Midbrain (tissue), 1 donor: Measurements from ENCODE around the gene PMAIP1.
"Not testable (repeated sequence)": the region's sequence is repeated elsewhere in the genome, so short reads cannot be mapped to it uniquely, and the experiment has no call there.

Source experiments
- DNase-seq: peaks from one replicate; lab custom pipeline; 2025; lab: John Stamatoyannopoulos, UW

PMAIP1 gene

GRCh38 chr18:59885579-59886163 is 14.1 kb upstream of the PMAIP1 start:
- DNase-seq, result no peak

DNA sequence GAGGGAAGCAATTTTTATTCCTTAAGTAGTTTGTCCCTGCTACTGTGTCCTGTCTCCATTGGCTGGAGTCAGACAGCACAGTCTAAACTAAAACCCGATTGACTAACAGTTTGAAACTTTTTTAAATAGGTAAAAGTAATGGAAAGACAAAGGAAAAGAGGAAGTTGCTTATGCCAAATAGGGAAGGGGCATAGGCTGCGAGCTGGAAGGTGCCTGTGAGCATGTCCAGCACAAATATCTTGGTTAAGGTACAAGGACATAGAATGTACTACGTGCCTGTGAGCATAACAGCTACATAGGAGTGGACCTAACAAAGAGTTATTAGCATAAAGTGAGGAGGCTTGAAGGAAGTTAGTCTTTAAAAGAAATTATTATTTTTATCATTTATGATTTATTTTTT is 13.4 kb upstream of the PMAIP1 start:
- not testable (repeated sequence) for DNase-seq

DNA sequence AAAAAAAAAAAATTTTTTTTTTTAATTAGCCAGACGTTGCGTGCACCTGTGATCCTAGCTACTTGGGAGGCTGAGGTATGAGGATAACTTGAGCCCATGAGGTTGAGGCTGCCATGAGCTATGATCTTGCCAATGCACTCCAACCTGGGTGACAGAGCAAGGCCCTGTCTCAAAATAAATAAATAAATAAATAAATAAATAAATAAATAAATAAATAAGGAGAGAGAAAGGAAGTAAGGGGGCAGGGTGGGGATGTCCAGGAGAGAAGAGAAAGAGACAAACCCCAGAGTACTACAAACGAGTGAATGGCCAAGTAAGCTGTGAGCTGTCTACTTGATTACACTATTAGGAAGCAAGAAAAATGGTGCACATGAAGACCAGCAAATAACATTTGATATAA is 7.7 kb upstream of the PMAIP1 start:
- no peak for DNase-seq

- DNase-seq, result no peak
Measured at GRCh38 chr18:59893971-59894370, 5.8 kb upstream of the PMAIP1 start.

DNA sequence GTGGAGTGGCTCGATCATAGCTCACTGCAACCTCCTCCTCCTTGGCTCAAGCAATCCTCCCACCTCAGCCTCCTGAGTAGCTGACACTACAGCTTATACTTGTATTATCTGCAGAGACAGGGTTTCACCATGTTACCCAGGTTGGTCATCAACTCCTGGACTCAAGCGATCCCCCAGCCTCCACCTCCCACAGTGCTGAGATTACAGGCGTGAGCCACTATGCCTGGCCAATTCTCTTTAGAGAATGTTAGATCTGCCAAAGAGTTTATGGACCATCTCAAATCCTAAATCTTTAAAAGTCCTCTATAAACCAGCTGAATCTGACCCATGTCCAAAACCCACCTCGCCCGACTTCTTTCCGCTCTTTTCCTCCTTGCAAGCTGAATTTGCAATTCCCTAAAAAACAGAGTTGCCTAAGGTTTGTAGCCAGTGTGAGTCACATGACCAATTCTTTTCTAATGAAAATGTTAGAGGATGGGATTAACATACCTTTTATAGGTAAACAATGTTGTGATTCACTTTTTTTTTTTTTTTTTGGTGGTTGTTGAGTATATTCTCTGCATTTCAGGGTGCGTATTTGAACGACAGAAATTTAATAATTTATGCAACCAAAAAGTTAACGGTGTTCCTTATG is 2.4 kb upstream of the PMAIP1 start:
- DNase-seq, result no peak

GRCh38 chr18:59898093-59898492 is 1.7 kb upstream of the PMAIP1 start:
- no peak for DNase-seq

DNA sequence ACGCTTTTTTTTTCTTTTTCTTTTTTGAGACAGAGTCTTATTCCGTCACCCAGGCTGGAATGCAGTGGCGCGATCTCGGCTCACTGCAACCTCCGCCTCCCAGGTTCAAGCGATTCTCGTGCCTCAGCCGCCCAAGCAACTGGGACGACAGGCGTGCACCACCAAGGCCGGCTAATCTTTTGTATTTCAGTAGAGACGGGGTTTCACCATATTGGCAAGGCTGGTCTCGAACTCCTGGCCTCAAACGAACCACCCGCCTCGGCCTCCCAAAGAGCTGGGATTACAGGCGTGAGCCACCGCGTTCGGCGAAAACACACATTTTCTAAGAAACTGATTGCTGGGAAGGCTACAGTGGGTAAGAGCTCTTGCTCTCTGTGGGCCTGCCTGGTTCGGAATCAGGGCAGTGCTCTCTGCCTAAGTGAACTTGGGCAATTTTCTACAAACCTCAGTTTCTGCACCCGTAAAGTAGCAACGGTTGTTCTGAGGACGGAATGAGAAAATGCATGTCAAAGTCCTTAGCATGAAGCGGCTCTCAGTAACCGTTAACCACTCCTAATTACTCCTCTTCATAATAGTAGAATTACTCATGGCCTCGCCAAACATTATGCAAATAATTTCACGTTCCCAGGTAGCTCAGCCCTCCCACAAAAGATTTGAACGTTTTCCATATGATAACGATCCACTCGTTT is 1.0 kb upstream of the PMAIP1 start:
- DNase-seq, result no peak

- no peak for DNase-seq
Measured at GRCh38 chr18:59900222-59901128, 679 bp downstream of the PMAIP1 start.

GRCh38 chr18:59902131-59902992 is 2.6 kb downstream of the PMAIP1 start:
- DNase-seq, result no peak

DNA sequence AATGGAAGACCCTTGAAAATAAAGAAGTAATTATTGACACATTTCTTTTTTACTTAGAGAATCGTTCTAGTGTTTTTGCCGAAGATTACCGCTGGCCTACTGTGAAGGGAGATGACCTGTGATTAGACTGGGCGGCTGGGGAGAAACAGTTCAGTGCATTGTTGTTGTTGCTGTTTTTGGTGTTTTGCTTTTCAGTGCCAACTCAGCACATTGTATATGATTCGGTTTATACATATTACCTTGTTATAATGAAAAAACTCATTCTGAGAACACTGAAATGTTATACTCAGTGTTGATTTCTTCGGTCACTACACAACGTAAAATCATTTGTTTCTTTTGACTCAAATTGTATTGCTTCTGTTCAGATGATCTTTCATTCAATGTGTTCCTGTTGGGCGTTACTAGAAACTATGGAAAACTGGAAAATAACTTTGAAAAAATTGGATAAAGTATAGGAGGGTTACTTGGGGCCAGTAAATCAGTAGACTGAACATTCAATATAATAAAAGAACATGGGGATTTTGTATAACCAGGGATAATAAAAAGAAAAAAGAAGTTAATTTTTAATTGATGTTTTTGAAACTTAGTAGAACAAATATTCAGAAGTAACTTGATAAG is 3.3 kb downstream of the PMAIP1 start:
- no peak for DNase-seq

DNA sequence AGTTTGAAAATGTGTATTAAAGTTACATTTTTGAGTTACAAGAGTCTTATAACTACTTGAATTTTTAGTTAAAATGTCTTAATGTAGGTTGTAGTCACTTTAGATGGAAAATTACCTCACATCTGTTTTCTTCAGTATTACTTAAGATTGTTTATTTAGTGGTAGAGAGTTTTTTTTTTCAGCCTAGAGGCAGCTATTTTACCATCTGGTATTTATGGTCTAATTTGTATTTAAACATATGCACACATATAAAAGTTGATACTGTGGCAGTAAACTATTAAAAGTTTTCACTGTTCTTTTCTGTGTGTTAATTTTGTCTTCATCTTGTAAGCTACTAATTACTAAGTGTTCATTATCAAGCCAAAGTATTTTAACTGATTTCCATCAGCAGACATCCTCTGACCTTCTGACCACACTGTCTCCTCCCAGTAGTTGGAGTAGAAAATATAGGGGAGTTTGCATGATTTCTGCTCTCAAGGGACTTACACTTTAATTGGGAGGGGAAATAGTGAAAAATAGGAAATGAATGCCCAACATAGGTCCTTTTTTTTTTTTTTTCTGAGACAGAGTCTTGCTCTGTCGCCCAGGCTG is 4.3 kb downstream of the PMAIP1 start:
- no peak for DNase-seq

GRCh38 chr18:59905686-59906091 is 5.9 kb downstream of the PMAIP1 start:
- no peak for DNase-seq

GRCh38 chr18:59906203-59906602 is 6.4 kb downstream of the PMAIP1 start:
- DNase-seq, result no peak

GRCh38 chr18:59907172-59907571 is 7.4 kb downstream of the PMAIP1 start:
- no peak for DNase-seq

DNA sequence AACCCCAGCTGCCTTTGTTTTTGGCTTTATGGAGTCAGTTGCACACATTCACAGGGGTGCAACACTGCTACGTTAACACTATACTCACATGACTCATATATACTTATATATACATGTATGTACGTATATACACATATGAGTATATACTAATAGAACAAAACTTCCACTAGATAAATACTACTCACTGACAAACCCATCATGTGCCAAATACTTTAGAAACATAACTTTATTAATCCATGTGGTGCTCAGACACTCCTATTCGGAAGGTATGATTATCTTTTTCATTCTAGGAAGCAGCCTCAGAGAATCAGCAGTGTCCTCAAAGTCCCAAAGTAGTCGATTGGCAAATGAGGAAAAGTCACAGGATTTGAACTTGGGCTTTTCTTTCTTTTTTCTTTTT is 7.9 kb downstream of the PMAIP1 start:
- no peak for DNase-seq

DNA sequence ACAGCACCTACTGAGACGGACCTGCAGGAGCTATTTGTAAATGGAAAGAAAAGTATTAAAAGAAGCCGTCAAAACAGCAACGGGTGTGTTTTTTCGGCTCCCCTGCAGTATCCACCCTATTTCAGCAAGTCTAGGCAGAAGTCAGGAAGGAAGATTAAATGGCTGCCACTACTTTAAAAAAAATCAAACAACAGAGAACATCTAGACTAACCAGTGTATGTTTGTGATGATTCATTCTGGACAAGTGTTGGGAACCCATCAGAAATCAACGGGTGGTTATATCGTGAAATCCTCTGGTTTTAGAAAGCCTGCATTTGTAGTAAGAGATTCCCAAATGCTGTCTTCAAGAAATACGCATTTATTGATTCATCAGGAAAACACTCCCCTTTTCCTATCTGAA is 9.0 kb downstream of the PMAIP1 start:
- DNase-seq, result no peak

- DNase-seq, result no peak
Measured at GRCh38 chr18:59909289-59910036, 9.7 kb downstream of the PMAIP1 start.

- DNase-seq, result no peak
Measured at GRCh38 chr18:59910967-59911366, 11.2 kb downstream of the PMAIP1 start.

- no peak for DNase-seq
Measured at GRCh38 chr18:59911600-59911999, 11.8 kb downstream of the PMAIP1 start.

DNA sequence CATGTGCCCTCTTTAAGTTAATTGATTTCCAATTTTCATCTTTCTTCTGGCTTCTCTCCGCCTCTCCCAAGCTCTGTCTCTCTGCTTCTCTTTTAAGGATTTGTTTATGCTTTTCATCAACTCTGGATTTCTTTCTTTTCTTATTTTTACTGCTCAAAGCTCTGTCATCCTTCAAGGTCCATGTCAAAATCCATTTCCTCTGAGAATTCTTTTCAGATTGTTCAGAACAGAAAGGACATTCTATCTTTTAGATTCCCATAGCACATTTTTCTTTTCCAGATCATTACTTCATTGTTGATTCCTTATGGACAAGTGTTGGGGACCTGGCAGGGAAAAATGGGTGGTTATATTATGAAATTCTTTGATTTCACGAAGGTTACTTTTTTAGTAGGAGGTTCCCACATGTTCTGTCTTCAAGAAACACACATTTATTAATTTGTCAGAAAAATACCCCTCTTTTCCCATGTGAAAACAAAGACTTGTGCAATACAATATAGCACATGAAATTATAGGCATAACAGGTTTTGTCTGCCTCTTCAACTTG is 12.3 kb downstream of the PMAIP1 start:
- DNase-seq, result no peak
